Measurements from ENCODE around the gene KCNQ2.

GRCh38 chr20:63392465-63393365 lies 79.7 kb downstream of the KCNQ2 start:
- TF ChIP-seq GATA2 (IDR thresholded peaks at IDR 0.05; ENCODE audit: low read depth, low read length): no peak
- no peak for TF ChIP-seq GATA3 (IDR thresholded peaks at IDR 0.05; ENCODE audit: low read depth, low read length)
